SK-N-SH treated with all-trans-retinoic acid at 6 μM for 48 hours (cell line): ENCODE measurements around the gene GCG.

ENCODE experiments used
- ARNTL ChIP-seq: fragments of 450-650 bp; formaldehyde crosslinking; IDR thresholded peaks from 2 replicates; pipeline ENCODE4 v1.5.0; 2020; ENCODE audit warnings: low read depth, mild to moderate bottlenecking, moderate library complexity, borderline replicate concordance
- CSDC2 ChIP-seq: fragments of 250-450 bp; sonication (Bioruptor Pico); IDR thresholded peaks from 2 replicates; pipeline ENCODE4 v1.5.0; 2020; ENCODE audit warnings: mild to moderate bottlenecking, moderate library complexity
- CSRNP3 ChIP-seq: fragments of 250-450 bp; sonication (Bioruptor Pico); IDR thresholded peaks from 2 replicates; pipeline ENCODE4 v1.5.1; 2021; ENCODE audit warnings: mild to moderate bottlenecking, moderate library complexity
- POU6F1 ChIP-seq: fragments of 250-450 bp; sonication (Bioruptor Pico); IDR thresholded peaks from 2 replicates; pipeline ENCODE4 v1.8.0; 2021; ENCODE audit warnings: low read depth, mild to moderate bottlenecking, moderate library complexity, borderline replicate concordance
- TCF4 ChIP-seq: fragments of 250-450 bp; sonication (Bioruptor Pico); IDR thresholded peaks from 2 replicates; pipeline ENCODE4 v1.8.0; 2021; ENCODE audit warnings: mild to moderate bottlenecking, moderate library complexity, borderline replicate concordance
- TF ChIP-seq, protein P1 (sequence below): fragments of 250-450 bp; sonication (Bioruptor Pico); IDR thresholded peaks from 2 replicates; pipeline ENCODE4 v1.5.0; 2020; ENCODE audit warnings: mild to moderate bottlenecking, moderate library complexity

- TF ChIP-seq, protein P1, sequence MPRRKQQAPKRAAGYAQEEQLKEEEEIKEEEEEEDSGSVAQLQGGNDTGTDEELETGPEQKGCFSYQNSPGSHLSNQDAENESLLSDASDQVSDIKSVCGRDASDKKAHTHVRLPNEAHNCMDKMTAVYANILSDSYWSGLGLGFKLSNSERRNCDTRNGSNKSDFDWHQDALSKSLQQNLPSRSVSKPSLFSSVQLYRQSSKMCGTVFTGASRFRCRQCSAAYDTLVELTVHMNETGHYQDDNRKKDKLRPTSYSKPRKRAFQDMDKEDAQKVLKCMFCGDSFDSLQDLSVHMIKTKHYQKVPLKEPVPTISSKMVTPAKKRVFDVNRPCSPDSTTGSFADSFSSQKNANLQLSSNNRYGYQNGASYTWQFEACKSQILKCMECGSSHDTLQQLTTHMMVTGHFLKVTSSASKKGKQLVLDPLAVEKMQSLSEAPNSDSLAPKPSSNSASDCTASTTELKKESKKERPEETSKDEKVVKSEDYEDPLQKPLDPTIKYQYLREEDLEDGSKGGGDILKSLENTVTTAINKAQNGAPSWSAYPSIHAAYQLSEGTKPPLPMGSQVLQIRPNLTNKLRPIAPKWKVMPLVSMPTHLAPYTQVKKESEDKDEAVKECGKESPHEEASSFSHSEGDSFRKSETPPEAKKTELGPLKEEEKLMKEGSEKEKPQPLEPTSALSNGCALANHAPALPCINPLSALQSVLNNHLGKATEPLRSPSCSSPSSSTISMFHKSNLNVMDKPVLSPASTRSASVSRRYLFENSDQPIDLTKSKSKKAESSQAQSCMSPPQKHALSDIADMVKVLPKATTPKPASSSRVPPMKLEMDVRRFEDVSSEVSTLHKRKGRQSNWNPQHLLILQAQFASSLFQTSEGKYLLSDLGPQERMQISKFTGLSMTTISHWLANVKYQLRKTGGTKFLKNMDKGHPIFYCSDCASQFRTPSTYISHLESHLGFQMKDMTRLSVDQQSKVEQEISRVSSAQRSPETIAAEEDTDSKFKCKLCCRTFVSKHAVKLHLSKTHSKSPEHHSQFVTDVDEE (CRISPR knock-in tag), result no peak
- TF ChIP-seq ARNTL (CRISPR knock-in tag) (no peak), POU6F1 (CRISPR knock-in tag) (no peak), CSDC2 (CRISPR knock-in tag) (no peak), TCF4 (CRISPR knock-in tag) (no peak), CSRNP3 (CRISPR knock-in tag) (no peak)
Measured at GRCh38 chr2:162106746-162107145, 45.3 kb downstream of the GCG start.
